Trophoblast cell (in vitro differentiated cells and primary cell): ENCODE measurements around the gene FKBP14.

Source experiments
- DNase-seq, 2 donors: peaks; one replicate each; pipeline ENCODE4 v3.0.0-alpha.2; 2016
- H2AFZ ChIP-seq: 2 replicates; pipeline ENCODE4 v1.6.1; 2013; ENCODE audit warnings: low read length, moderate library complexity, mild to moderate bottlenecking; ENCODE audit not compliant: insufficient read depth, poor library complexity
- H2AK5ac ChIP-seq: 2 replicates; pipeline ENCODE4 v1.6.1; 2013; ENCODE audit warnings: mild to moderate bottlenecking, low read length
- H2BK120ac ChIP-seq: 2 replicates; pipeline ENCODE4 v1.6.1; 2013; ENCODE audit warnings: low read length, mild to moderate bottlenecking, moderate library complexity; ENCODE audit not compliant: insufficient read depth, poor library complexity
- H2BK12ac ChIP-seq: 2 replicates; pipeline ENCODE4 v1.6.1; 2013; ENCODE audit warnings: mild to moderate bottlenecking, low read length, moderate library complexity
- H2BK5ac ChIP-seq: 2 replicates; pipeline ENCODE4 v1.6.1; 2013; ENCODE audit warnings: low read length, low read depth, moderate library complexity, mild to moderate bottlenecking; ENCODE audit not compliant: poor library complexity
- H3K14ac ChIP-seq: 2 replicates; pipeline ENCODE4 v1.6.1; 2013; ENCODE audit warnings: mild to moderate bottlenecking, low read length
- H3K18ac ChIP-seq: 2 replicates; pipeline ENCODE4 v1.6.1; 2013; ENCODE audit warnings: mild to moderate bottlenecking, low read length
- H3K23ac ChIP-seq: 2 replicates; pipeline ENCODE4 v1.6.1; 2013; ENCODE audit warnings: low read length
- H3K27ac ChIP-seq: 2 replicates; pipeline ENCODE4 v1.5.1; 2013; ENCODE audit warnings: low read depth, mild to moderate bottlenecking, inconsistent platforms, low read length, moderate library complexity
- H3K27me3 ChIP-seq: 2 replicates; pipeline ENCODE4 v1.6.1; 2013; ENCODE audit warnings: inconsistent platforms, mild to moderate bottlenecking, low read length, moderate library complexity; ENCODE audit not compliant: insufficient read depth
- H3K36me3 ChIP-seq, 2 experiments: 1 replicate in 1 of 2; 2 replicates in 1 of 2; pipeline ENCODE4 v1.6.1; 2013; ENCODE audit warnings: low read length in 2 of 2, mild to moderate bottlenecking in 2 of 2, moderate library complexity in 1 of 2; ENCODE audit not compliant: insufficient read depth in 2 of 2, control insufficient read depth in 1 of 2
- H3K4ac ChIP-seq: 2 replicates; pipeline ENCODE4 v1.6.1; 2013; ENCODE audit warnings: low read depth, mild to moderate bottlenecking, low read length, moderate library complexity
- H3K4me1 ChIP-seq, 2 experiments: 1 replicate in 1 of 2; 2 replicates in 1 of 2; pipeline ENCODE4 v1.6.1; 2013; ENCODE audit warnings: low read length in 2 of 2, mild to moderate bottlenecking in 2 of 2, moderate library complexity in 1 of 2; ENCODE audit not compliant: insufficient read depth in 2 of 2, control insufficient read depth in 1 of 2
- H3K4me2 ChIP-seq: 2 replicates; pipeline ENCODE4 v1.6.1; 2013; ENCODE audit warnings: inconsistent platforms, mild to moderate bottlenecking, low read length, moderate library complexity
- H3K4me3 ChIP-seq: 2 replicates; pipeline ENCODE4 v1.5.1; 2013; ENCODE audit warnings: mild to moderate bottlenecking, low read depth, low read length, inconsistent platforms
- H3K79me1 ChIP-seq: one replicate; pipeline ENCODE4 v1.6.1; 2013; ENCODE audit warnings: low read length
- H3K79me2 ChIP-seq: 2 replicates; pipeline ENCODE4 v1.6.1; 2013; ENCODE audit warnings: low read length, mild to moderate bottlenecking; ENCODE audit not compliant: control insufficient read depth, insufficient read depth, poor library complexity
- H3K9ac ChIP-seq: 2 replicates; pipeline ENCODE4 v1.6.1; 2013; ENCODE audit warnings: mild to moderate bottlenecking, low read length
- H3K9me3 ChIP-seq: 2 replicates; pipeline ENCODE4 v1.6.1; 2013; ENCODE audit warnings: low read depth, mild to moderate bottlenecking, control low read depth, inconsistent platforms, low read length; ENCODE audit not compliant: insufficient read depth
- H4K12ac ChIP-seq: 2 replicates; pipeline ENCODE4 v1.6.1; 2013; ENCODE audit warnings: low read depth, mild to moderate bottlenecking, low read length, moderate library complexity
- H4K8ac ChIP-seq: 2 replicates; pipeline ENCODE4 v1.6.1; 2013; ENCODE audit warnings: low read depth, mild to moderate bottlenecking, low read length, moderate library complexity
- H4K91ac ChIP-seq: one replicate; pipeline ENCODE4 v1.6.1; 2013; ENCODE audit warnings: low read depth, mild to moderate bottlenecking, low read length, moderate library complexity
- WGBS: extraction: QIAGEN DNeasy Blood & Tissue Kit; methylation state at CpG from one replicate; pipeline ENCODE4 v1.1.7; 2013; ENCODE audit warnings: missing lambda C conversion rate; ENCODE audit not compliant: insufficient read length, insufficient coverage; ENCODE audit errors: extremely low coverage; 5-methylcytosine and 5-hydroxymethylcytosine counted together

Gene FKBP14

DNA sequence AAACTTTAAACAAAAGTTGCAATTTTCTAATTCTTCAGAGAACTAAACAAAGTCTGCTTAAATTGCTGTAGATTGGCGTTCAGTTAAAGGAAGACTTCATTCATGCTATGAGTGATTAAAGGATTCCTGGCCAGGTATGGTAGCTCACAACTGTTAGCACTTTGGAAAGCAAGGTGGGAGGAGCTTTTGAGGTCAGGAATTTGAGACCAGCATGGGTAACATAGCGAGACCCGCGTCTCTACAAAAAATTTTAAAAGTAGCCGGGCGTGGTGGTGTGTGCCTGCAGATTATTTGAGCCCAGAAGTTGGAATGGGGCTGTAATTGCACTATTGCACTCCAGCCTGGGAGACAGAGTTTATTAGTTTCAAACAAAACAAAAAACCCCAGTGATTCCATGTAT, 23.4 kb downstream of the FKBP14 start:
- no peak overlapping the region for H2AFZ ChIP-seq
- no peaks in the 10 kb centered on the region for H3K4me1 ChIP-seq
- no peak overlapping the region for H3K18ac ChIP-seq
- H2AK5ac ChIP-seq = no peak overlapping the region
- H2BK12ac ChIP-seq = no peak overlapping the region
- H3K79me1 ChIP-seq = no peaks in the 10 kb centered on the region
- H3K4ac ChIP-seq = no peak overlapping the region
- WGBS = no CpG with 5 or more reads among the region's 6 CpGs
- H3K79me2 ChIP-seq = no peaks in the 10 kb centered on the region
- H3K9me3 ChIP-seq = no peaks in the 10 kb centered on the region
- H3K36me3 ChIP-seq = no peaks in the 10 kb centered on the region
- H4K12ac ChIP-seq = no peak overlapping the region
- H3K27me3 ChIP-seq = no peaks in the 10 kb centered on the region
- H4K91ac ChIP-seq = no peak overlapping the region
- H4K8ac ChIP-seq = no peak overlapping the region
- peak overlapping the region; percentile 24 for H3K4me2 ChIP-seq
- no peak overlapping the region for H2BK5ac ChIP-seq
- no peak overlapping the region for H3K23ac ChIP-seq
- H3K9ac ChIP-seq = no peak overlapping the region
- H3K14ac ChIP-seq = no peak overlapping the region
- H3K27ac ChIP-seq = no peak overlapping the region
- peak; percentile 71 to 90 for DNase-seq
- H2BK120ac ChIP-seq = no peak overlapping the region
- no peak overlapping the region for H3K4me3 ChIP-seq

DNA sequence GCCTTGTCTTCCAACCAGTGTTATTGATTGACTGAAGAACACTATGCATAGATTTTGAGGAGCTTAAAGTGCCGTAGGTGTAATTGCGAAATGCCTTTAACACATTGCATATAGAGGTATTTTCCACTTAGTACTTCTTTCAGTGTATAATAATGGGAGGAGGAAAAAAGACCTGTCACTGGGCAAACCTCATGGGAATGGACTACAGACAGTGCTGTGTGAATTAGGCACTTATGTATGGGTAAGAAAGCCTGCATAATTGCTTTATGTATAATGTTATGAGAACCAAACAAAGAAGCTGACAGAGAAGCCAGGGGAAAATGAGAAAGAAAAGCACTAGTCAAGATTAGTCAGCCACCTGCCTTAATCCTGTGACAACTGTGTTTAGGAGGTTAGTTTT, 24.5 kb downstream of the FKBP14 start:
- no peak overlapping the region for H3K4me3 ChIP-seq
- H2BK120ac ChIP-seq = no peak overlapping the region
- no peaks in the 10 kb centered on the region for H3K36me3 ChIP-seq
- H4K8ac ChIP-seq = no peak overlapping the region
- no CpG with 5 or more reads among the region's 2 CpGs for WGBS
- no peak overlapping the region for H3K14ac ChIP-seq
- no peak overlapping the region for H3K4me2 ChIP-seq
- no peak overlapping the region for H3K4ac ChIP-seq
- no peak overlapping the region for H4K12ac ChIP-seq
- H2BK12ac ChIP-seq = no peak overlapping the region
- no peaks in the 10 kb centered on the region for H3K4me1 ChIP-seq
- H2BK5ac ChIP-seq = no peak overlapping the region
- no peak overlapping the region for H3K23ac ChIP-seq
- no peak overlapping the region for H3K27ac ChIP-seq
- H3K79me1 ChIP-seq = no peaks in the 10 kb centered on the region
- no peak overlapping the region for H3K9ac ChIP-seq
- H3K18ac ChIP-seq = no peak overlapping the region
- H2AFZ ChIP-seq = no peak overlapping the region
- no peak overlapping the region for H4K91ac ChIP-seq
- no peaks in the 10 kb centered on the region for H3K27me3 ChIP-seq
- no peaks in the 10 kb centered on the region for H3K9me3 ChIP-seq
- no peaks in the 10 kb centered on the region for H3K79me2 ChIP-seq
- no peak overlapping the region for H2AK5ac ChIP-seq
- peak in 1 of 2 donors; percentile 36 for DNase-seq

DNA sequence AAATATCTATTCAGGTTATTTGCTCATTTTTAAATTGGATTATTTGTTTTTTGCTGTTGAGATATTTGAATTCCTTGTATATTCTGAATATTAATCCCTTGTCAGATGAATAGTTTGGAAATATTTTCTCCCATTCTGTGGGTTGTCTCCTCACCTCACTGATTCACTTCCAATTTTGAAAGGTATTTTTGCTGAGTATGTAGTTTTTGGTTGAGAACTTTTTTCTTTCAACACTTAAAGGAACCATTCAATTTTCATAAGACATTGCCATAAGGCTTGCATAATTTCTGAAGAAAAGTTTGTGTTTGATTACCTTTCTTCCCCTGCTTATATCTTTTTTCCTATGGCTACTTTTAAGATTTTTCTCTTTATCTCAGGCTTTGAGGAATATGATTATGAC, 28.0 kb downstream of the FKBP14 start:
- H2BK5ac ChIP-seq = no peak overlapping the region
- H3K27me3 ChIP-seq = no peaks in the 10 kb centered on the region
- H3K23ac ChIP-seq = no peak overlapping the region
- H4K12ac ChIP-seq = no peak overlapping the region
- no peak overlapping the region for H2AK5ac ChIP-seq
- H3K18ac ChIP-seq = no peak overlapping the region
- DNase-seq = no peak
- no peaks in the 10 kb centered on the region for H3K79me1 ChIP-seq
- no peaks in the 10 kb centered on the region for H3K36me3 ChIP-seq
- H3K14ac ChIP-seq = no peak overlapping the region
- no peak overlapping the region for H2BK12ac ChIP-seq
- no peak overlapping the region for H4K91ac ChIP-seq
- no peak overlapping the region for H2BK120ac ChIP-seq
- no peak overlapping the region for H3K9ac ChIP-seq
- H3K79me2 ChIP-seq = no peaks in the 10 kb centered on the region
- H3K27ac ChIP-seq = no peak overlapping the region
- H2AFZ ChIP-seq = no peak overlapping the region
- H3K9me3 ChIP-seq = no peaks in the 10 kb centered on the region
- H3K4me3 ChIP-seq = no peak overlapping the region
- H3K4ac ChIP-seq = no peak overlapping the region
- no peak overlapping the region for H4K8ac ChIP-seq
- no peak overlapping the region for H3K4me2 ChIP-seq
- no peaks in the 10 kb centered on the region for H3K4me1 ChIP-seq

DNA sequence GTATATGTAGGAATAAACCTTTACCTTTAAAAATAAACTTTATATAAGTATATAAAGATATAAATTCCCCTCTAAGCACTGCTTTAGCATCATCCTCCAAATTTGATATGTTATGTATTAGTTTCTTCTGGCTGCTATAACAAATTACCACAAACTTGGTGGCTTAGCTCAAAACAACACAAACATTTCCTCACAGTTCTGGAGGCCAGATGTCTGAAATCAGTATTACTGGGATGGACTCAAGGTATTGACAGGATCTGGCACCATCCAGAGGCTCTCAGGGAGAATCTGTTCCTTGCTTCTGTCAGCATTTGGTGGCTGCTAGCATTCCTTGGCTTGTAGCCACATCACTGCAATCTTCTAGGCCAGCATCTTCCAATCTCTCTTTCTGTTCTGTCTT, 30.2 kb downstream of the FKBP14 start:
- no peak overlapping the region for H3K4me2 ChIP-seq
- H3K18ac ChIP-seq = no peak overlapping the region
- no peak overlapping the region for H2BK5ac ChIP-seq
- H4K8ac ChIP-seq = no peak overlapping the region
- H4K12ac ChIP-seq = no peak overlapping the region
- no peak overlapping the region for H3K14ac ChIP-seq
- H2BK12ac ChIP-seq = no peak overlapping the region
- no peaks in the 10 kb centered on the region for H3K36me3 ChIP-seq
- H3K27me3 ChIP-seq = no peaks in the 10 kb centered on the region
- H2AK5ac ChIP-seq = no peak overlapping the region
- no peak overlapping the region for H3K27ac ChIP-seq
- H3K4me1 ChIP-seq = no peaks in the 10 kb centered on the region
- H2BK120ac ChIP-seq = no peak overlapping the region
- H3K23ac ChIP-seq = no peak overlapping the region
- no peak overlapping the region for H4K91ac ChIP-seq
- DNase-seq = no peak
- no peak overlapping the region for H3K9ac ChIP-seq
- no peaks in the 10 kb centered on the region for H3K79me1 ChIP-seq
- no peak overlapping the region for H2AFZ ChIP-seq
- no peaks in the 10 kb centered on the region for H3K9me3 ChIP-seq
- H3K4me3 ChIP-seq = no peak overlapping the region
- no peak overlapping the region for H3K4ac ChIP-seq
- no peaks in the 10 kb centered on the region for H3K79me2 ChIP-seq

DNA sequence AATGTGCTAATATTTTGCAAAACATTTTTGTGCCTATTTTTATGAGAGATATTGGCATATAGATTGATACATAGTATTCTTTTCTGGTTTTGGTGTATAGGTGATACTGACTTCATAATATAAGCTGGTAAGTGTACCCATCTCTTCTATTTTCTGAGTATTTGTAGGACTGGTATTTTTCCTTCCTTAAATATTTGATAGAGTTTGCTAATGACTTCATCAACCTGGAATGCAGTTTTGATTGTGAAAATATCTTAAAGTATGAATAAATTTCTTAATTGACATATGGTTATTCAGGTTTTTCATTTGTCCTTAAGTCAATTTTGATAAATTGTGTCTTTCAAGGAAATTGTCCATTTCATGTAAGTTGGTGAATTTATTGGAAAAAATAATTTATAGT, 30.9 kb downstream of the FKBP14 start:
- Histone ChIP-seq H3K18ac (no peak overlapping the region), H3K4me2 (no peak overlapping the region), H4K12ac (no peak overlapping the region), H3K23ac (no peak overlapping the region), H3K79me1 (no peaks in the 10 kb centered on the region), H2BK5ac (no peak overlapping the region), H3K4ac (no peak overlapping the region), H3K79me2 (no peaks in the 10 kb centered on the region), H3K4me3 (no peak overlapping the region), H2AK5ac (no peak overlapping the region), H3K9ac (no peak overlapping the region), H3K27me3 (no peaks in the 10 kb centered on the region), H3K36me3 (no peaks in the 10 kb centered on the region), H3K14ac (no peak overlapping the region), H2BK12ac (no peak overlapping the region), H3K4me1 (no peaks in the 10 kb centered on the region), H4K8ac (no peak overlapping the region), H2AFZ (no peak overlapping the region), H2BK120ac (no peak overlapping the region), H4K91ac (no peak overlapping the region), H3K27ac (no peak overlapping the region), H3K9me3 (no peaks in the 10 kb centered on the region)
- no peak for DNase-seq
